Stimulated activated CD4-positive, alpha-beta T cell treated with anti-CD3 and anti-CD28 coated beads, TNF-alpha, amount 100 ng/mL, for 24 hours (primary cell): ENCODE measurements around the gene PLTP.
A peak's percentile ranks its signal among the peaks of the same experiment; 100 is the strongest.
"Not testable (repeated sequence)": the region's sequence is repeated elsewhere in the genome, so short reads cannot be mapped to it uniquely, and the experiment has no call there.

ENCODE experiments used
- DNase-seq, 3 experiments: peaks; one replicate each; pipeline ENCODE4 v3.0.0-alpha.2; 2020; ENCODE audit warnings: low read depth in 3 of 3

PLTP gene, protein sequence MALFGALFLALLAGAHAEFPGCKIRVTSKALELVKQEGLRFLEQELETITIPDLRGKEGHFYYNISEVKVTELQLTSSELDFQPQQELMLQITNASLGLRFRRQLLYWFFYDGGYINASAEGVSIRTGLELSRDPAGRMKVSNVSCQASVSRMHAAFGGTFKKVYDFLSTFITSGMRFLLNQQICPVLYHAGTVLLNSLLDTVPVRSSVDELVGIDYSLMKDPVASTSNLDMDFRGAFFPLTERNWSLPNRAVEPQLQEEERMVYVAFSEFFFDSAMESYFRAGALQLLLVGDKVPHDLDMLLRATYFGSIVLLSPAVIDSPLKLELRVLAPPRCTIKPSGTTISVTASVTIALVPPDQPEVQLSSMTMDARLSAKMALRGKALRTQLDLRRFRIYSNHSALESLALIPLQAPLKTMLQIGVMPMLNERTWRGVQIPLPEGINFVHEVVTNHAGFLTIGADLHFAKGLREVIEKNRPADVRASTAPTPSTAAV

DNA sequence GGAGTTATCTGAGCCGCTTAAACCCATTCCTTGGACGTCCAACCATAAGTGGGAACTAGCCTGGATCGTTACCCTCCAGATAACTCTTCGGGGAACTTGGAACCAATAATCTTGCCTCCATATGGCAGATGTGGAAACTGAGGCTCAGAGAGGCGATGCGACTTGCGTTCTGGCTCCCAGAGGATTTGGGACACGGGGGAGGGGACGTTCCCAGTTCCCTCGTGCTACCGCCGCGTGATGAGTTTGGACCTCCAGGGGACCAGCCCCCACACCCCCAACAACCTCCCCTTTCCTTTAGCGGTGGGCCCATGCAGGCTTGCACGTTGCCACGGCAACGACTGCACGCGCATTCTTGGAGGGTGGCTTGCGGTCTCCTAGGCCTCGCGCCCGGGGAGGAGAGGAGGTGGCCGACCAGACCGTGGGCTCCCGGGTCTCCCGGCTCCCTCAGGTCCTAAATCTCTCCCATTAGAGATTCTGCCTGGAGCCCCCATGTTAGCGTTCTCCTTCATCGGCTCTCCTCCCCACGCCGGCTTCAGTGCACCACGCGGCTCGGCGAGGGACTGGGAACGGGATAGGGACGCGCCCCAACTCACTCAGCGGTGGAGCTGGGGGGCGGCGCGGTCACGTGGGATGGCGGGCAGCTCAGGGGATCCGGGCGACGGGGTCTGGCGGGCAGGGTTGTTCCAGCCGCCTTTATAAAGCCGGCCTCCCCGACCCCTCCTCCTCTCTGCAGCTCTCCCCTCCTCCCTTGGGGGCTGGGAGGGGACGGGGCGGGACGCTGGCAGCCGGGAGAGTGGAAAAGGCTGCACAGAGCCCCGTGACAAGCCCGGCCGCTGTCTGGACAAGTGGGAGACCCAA is at the start of gene PLTP:
TSS of gene PLTP (minus strand) at position 670 of the 858 bp plus-strand sequence. CDS start 703 bp downstream, outside the sequence.
- peak in 1 of 3 experiments; percentile 15 for DNase-seq

DNA sequence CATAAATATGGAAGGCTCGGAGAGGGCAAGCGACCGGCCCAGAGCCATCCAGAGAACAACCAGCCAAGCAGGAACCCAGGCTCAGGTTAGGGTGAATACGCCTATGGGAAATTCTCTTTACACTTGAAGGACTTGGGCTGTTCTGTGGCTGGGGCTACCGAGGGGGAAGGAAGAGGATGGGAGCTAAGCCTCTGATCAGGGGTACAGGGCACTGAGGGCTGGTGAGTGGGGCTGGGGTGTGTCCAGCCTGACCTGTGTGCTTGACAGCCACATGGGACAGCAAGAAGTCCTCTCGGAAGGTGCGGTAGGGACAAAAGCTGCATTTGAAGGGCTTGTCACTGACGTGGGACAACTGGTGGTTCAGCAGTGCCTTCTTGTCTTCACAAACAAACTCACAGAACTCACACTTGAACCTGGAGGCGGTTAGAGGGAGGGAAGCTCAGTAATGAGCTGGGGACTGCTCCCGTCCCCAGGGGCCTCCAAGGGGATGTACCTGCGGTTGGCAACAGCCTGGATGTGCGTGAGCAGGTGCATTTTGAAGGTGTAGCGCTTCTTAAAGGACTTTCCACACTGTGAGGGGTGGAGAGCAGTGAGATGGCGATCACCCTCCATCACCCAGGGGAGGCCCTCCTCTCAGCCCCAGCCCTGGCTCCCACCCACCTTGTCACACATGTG is 48.1 kb upstream of the PLTP start:
- DNase-seq, result no peak

DNA sequence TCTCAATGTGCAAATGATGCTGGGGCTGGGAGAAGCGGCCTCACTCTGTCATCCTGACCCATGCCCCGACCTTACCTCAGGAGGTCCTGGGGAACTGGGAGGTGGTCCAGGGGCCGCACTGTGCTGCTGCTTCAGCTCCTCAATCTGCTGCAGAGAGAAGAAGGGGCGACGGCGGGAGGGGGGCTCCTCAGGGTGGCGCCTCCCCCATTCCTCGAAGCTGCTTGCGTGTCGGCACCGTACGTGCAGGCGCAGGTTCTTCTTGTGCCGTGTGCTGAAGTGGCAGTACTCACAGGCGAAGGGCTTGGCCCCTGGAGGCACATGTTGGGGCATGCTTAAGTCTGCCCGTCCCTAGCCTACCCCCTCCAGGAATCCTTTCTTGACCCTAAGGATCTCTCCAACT is 47.2 kb upstream of the PLTP start:
- DNase-seq, result no peak

DNA sequence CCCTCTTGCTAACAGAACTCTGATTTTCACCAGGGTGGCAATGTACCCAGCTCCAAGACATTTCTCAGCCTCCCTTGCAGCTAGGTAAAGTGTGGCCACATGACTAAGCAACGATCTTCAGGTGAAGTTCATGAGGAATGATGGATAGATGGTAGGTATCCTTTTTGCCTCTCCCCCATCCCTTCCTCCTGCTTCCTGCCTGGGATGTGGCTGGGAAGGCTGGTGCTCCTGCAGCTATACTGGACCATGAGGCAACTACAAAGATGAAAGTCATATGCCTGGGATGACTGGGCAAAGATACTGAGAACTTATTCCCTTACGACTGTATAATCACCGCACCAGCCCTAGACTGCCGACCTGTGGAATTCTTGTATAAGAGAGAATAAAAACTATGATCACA is 46.6 kb upstream of the PLTP start:
- no peak for DNase-seq

DNA sequence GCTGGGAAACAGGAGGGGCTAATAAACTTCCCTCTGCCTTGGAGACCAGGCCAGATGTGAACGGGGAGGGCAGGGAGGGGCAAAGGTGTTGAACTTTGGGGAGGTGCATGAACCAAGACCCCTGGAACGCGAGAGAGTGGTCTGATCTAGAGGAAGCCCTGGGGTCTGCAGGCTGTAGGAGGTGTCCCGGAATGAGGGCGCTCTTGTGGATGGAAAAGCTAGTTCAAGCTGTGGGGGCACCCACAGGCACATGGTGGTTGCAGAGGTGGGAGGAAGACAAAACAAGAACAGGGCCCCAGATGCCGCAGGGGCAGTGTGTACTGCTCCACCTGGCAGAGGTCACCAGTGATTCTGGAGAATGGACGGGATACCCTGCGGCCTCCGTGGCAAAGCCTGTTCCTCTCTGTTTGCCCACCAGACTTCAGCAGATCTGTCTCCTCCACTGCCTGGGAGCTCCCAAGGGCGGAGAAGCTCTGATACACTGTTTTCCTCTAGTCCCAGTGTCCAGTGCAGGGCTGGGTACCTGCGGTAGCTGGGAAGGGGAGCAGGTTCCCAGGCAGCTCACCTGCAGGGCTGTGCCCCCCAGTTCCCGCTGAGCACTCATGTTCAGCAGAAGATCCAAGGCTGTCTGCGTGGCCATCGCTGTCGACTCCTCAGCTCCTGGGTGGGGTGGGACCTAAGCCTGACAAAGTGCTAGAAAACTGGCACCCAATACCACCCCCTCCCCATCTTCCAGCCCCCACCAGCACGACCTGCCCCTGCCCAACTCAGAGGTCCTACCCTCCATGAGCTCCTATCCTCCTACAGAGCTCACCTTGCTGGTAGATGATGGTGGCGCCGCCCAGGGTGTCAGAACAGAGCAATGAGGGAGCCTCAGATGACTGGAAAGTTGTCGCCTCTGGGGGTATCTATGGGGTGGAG is 45.3 kb upstream of the PLTP start:
- DNase-seq, result no peak

DNA sequence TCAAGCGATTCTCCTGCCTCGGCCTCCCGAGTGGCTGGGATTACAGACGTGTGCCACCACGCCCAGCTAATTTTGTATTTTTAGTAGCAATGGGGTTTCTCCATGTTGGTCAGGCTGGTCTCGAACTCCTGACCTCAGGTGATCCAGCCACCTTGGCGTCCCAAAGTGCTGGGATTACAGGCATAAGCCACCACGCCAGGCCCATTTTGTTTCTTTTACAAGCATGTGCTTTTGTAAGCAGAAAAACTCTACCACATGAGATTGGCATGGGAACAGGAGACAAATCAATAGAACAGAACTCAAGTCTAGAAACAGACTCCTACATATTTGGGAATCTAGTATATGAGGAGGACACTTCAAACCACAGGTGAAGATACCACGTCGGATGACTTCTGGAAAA is 44.4 kb upstream of the PLTP start:
- DNase-seq, result not testable (repeated sequence)

DNA sequence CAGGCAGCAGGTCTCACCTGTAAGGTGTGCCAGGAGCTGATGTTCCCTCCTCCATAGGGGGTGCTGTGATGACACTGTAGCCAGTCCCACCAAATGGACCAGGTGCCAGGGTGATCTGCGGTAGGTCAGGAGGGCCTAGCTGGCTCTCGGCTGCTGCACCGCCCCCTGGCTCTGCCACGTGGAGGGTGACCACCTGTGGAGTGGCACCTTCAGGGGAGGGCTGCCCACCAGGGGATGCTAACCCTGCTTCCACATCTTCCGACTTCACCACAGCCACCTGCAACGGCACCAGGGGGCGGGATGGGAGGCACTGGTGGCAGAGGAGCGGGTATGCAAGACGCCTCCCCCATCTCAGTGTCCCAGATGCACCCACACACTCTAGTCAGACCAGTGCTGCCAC is 41.7 kb upstream of the PLTP start:
- no peak for DNase-seq

DNA sequence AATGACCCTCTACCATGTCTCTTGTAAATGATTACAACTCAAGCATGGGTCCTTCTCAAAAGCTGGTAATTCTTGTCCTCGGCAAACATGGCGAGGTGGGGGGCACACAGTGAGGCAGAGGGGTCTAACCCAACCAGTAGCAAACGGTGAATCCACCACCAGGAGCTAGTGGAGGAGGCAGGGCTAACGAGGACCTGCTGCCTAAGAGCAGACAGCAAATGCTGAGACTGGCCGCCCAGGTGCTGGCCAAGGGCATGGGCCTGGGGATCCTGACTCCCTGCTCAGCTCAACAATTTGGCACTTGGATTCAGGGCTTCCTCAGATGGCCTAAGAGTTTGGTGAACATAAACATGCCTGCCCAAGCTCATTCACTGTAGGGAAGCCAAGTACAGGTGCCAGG is 40.9 kb upstream of the PLTP start:
- no peak for DNase-seq

DNA sequence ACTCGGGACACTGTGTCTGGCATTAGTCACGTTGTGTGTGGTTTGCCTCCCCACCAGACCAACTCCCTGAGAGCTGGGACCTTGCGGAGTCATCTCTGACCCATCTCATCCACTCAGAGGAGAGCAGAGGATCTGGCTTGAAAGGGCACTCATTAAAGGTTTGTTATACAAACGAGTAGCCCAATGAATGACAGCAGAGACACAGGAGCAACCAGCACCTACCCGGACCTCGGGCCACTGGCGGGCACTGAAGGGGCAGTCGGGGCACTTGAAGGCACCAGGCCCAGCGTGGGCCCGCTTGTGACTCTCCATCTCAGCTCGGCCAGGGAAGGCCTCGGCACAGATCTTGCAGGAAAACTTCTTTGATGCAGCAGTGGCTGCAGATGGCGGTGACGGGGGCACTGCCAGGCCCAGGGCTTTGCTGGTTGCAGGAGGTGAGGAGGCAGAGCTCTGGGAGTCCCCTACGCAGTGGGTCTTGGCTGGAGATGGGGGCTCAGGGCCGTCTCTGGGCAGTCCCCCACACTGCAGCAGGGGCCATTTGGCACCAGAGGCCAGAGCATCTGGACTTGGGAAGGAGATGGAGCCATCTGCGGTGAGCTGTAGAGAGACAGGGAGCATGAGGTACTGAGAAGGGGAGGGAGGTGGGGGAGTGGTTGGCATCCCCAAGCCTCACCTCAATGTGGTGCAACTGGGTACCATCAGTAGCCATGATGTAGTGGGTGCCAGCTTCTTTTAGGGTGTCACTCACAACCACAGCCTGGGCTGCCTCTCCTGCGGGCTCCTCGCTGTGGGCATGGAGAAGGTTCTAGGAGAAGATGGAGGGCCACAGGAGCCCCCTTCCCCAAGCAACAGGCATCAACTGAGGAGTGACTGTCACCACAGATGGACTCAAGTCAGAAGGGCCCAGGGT is 40.2 kb upstream of the PLTP start:
- no peak for DNase-seq

DNA sequence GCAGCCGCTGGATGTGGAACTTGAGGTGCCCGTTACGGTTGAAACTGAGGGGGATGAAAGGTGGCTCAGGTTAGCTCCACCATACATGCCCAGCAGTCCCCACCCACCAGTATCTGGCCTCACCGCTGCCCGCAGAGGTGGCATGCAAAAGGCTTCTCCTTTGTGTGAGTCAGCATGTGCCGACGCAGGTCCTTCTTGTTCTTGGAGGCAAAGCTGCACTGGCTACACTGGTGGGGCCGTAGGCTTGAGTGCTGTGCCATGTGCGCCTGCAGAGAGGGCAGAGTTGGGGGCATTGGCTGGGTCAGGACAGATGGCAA is 38.3 kb upstream of the PLTP start:
- DNase-seq, result no peak

DNA sequence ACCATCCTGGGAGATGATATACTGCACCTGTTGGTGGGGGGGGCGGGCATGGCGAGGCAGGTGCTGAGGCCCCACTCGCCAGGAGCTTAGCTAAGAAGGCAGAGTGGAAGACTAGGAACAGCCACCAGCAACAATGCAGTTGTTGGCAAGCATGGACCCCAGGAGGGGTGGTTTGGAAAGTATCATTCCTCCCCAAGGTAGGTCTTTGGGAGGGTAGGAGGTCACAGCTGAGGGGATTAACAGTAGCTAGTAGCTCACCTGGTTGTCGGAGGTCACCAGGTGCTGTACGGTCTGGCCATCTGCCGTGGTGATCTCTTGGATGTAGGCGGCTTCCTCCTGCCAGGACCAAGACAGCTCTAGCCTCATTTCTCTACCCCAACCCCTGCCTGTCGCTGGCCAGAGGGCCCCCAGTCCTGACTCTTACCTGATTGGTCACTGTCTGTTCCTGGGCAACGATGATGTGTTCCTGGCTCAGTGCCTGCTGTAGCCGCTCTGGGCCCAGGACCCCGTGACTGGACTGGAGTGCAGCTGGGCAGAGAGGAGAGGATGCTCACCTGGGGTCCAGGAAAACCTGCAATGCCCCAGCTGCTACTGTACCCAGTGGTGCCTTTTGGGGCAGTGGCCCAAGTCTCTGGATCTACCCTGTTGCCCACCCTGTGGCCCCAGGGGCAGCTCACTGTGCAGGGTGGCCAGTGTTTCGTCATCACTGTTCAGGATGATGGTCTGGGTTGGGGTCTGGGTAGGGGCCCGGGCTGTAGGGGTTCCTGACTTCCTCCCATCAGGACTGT is 37.8 kb upstream of the PLTP start:
- DNase-seq, result no peak

DNA sequence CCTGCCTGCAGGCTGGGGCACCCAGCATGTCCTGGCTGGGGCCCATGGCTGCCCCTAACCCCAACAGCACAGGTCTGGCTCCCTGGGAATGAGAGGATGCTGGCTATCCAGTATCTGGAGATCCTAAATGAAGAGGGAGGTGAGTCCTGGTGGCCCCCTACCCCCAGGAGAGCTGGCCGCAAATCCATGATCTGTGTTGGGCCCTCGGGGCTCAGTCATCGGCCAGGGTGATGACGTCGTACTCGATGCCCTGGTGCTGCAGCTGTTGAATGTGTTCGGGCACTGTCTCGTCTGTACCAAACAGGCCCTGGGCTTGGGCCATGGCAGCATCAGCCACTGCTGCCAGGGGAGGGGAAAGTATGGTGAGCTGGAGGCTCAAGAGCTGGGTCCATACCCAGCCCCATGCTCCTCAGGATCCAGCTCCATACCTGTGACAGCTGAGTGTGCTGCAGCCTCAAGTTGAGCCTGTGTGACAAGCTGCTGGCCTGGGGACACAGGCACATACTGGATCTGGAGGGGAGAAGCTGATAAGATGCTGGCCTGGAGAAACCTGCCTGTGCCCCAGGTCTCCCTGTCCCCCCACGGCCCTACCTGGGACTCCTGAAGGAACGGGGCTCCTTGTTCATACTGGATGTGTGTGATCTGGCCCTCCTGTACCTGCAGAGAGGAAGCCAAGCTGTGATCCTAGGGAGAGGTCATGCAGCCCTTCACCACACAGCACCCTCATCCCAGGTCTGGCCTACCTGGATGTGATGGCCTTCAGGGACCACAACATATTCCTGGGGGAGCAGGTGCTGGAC is 37.0 kb upstream of the PLTP start:
- no peak for DNase-seq

DNA sequence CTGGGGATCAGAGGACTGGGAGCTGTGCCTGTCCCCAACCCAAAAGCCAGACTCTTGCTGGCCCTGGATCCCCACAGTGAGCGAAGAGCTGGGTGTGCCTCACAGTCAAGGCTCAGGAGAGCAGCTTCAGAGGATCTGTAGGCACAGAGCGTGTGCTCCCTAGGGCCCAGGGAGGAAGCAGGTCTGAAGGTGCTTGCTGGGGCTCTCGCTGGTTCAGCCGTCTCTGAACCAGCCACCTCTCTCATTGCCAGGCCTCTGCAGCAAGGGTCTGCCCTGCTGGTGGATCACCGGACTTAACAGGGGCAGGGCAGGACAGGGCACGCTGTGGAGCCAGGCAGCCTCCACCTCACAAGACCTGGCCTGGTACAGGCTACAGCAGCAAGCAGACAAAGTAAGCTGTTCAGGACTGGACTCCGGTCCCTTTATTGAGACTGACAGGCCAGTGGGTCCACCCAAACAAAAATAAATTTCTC is 36.3 kb upstream of the PLTP start:
- no peak for DNase-seq

DNA sequence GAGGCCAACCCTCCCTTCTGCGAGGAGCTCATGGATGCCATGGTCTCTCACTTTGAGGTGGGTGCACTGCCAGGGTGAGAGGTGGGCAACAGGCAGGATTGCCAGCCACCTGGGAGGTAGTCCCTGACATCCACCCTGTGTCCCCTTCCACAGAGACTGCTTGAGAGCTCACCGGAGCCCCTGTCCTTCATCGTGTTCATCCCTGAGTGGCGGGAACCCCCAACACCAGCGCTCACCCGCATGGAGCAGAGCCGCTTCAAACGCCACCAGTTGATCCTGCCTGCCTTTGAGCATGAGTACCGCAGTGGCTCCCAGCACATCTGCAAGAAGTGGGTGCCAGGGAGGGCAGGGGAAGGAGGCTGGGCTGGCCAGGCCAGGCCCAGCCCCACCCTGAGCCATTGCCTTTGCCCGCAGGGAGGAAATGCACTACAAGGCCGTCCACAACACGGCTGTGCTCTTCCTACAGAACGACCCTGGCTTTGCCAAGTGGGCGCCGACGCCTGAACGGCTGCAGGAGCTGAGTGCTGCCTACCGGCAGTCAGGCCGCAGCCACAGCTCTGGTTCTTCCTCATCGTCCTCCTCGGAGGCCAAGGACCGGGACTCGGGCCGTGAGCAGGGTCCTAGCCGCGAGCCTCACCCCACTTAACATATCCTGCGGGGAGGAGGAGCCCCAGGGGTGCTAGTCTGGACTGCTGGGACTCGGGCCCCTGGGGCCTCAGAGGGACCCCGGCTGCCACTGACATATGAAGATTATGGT is 35.3 kb upstream of the PLTP start:
- no peak for DNase-seq

DNA sequence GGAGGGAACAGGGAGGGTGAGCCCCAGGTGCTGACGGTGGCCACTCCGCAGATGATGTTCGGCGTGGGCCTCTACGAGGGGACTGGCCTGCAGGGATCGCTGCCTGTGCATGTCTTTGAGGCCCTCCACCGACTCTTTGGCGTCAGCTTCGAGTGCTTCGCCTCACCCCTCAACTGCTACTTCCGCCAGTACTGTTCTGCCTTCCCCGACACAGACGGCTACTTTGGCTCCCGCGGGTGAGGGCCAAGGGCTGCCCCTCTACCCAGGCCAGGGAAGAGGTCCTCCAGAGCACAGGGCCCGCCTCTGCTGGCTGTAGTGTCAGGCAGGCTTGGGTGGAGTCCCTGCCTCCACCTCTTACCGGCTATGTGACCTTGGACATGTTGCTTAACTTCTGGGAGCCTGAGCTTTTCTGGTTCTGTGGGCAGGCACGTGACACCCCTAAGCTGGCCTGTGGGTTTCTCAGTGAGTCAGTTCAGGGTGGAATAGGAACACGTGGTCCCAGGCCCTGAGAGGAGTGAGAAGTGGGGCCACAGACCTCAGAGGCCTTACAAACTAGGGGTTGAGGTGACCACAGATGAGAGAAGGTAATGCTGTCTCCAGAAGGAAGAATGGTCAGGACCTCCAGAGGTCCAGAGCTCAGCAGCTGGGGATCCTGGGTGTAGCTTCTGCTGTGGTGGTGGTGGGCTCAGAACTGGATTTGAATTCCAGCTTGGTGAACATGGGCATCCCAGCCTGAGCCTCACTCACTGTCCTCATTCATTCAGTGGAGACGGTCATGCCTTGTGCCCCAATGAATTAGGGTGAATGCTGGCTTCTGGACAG is 34.4 kb upstream of the PLTP start:
- no peak for DNase-seq

DNA sequence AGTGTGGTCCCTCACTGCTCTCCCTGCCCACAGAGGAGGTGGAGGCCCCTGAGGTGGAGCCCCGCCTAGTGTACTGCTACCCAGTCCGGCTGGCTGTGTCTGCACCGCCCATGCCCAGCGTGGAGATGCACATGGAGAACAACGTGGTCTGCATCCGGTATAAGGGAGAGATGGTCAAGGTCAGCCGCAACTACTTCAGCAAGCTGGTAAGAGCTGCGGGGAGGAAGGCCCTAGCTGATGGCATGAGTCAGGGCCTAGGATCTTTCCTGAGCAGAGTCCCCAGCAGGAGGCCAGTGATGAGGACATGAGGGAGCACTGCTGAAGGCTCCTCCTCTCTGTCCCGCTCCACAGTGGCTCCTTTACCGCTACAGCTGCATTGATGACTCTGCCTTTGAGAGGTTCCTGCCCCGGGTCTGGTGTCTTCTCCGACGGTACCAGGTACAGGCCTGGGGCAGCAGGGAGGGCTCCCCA is 33.8 kb upstream of the PLTP start:
- DNase-seq, result no peak
